Activated CD4-positive, alpha-beta T cell treated with anti-CD3 and anti-CD28 coated beads, Interleukin-2, amount 50 U/mL, for 48 hours (primary cell): ENCODE measurements around the gene DAD1.

Experiments
- DNase-seq, 2 experiments: peaks; one replicate each; pipeline ENCODE4 v3.0.0-alpha.2; 2020

The DAD1 gene

GRCh38 chr14:22566266-22566665, 22.8 kb downstream of the DAD1 start:
- DNase-seq, result peak in 1 of 2 experiments; percentile 35

DNA sequence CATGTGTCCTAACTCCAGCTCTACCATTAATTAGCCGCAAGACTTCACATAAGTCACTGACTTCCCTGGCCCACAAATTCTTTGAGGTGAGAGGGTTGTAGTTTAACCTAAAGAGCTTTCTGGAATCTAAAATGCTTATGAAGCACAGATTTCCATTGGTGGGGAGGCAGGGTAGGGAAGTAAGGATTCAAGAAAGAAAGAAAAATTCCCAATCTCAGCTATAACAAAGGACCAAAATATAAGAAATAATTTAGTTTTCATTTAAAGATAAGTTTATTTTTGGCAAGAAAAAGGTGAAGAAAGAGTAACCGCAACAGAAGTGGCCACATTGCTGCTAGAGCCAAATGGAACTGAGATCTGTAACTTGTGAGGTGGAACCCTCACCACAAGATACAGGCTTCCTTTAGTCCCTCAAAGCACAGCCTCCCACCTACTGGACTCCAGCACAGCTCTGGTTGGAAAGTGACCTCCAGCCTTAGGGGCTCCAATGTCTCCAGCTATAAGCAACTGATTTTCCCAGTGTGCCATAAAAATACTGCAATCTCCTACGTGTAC, 23.6 kb downstream of the DAD1 start:
- DNase-seq, result no peak

- DNase-seq, result no peak
Measured at GRCh38 chr14:22564463-22564862, 24.6 kb downstream of the DAD1 start.

DNA sequence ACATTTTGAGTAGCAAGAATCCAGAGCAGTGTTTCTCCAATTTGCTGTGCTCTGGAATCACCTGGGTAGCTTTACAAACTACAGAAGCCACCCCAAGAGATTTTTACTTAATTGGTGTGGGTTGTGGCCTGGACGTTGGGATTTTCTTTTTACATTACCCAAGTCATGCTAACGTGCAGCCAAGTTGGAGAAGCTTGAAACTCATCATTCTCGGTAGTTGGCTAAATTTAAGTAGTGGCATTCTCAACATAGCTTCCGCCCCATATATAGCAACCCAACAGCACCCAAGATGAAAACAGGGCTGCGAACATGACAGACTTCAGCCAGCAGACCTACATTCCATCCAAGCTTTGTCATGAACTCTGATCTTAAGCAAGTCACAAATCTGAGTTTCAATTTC, 25.0 kb downstream of the DAD1 start:
- DNase-seq, result no peak

- peak; percentile 65 to 77 for DNase-seq
Measured at GRCh38 chr14:22561661-22562579, 27.1 kb downstream of the DAD1 start.

GRCh38 chr14:22561366-22561660, 27.7 kb downstream of the DAD1 start:
- DNase-seq, result no peak

GRCh38 chr14:22560662-22561365, 28.2 kb downstream of the DAD1 start:
- peak; percentile 55 to 66 for DNase-seq

DNA sequence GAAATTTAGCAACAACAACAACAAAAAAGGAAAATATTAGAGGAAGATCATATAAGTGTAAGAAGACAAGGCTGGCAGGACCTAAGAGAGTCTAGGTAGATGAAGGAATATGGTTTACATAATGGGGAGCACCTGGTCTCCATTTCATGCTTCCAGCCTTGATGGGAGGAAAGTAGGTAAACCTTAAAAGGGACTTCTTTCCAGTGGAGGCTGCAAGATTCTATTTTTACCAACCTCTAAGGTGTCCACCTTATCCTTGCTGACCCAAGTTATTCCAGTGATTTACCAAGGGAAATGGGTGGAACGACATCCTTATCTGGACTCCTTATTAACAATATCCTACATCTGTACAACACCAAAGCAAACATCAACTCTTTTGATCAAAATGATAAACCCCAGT, 30.0 kb downstream of the DAD1 start:
- DNase-seq, result no peak

DNA sequence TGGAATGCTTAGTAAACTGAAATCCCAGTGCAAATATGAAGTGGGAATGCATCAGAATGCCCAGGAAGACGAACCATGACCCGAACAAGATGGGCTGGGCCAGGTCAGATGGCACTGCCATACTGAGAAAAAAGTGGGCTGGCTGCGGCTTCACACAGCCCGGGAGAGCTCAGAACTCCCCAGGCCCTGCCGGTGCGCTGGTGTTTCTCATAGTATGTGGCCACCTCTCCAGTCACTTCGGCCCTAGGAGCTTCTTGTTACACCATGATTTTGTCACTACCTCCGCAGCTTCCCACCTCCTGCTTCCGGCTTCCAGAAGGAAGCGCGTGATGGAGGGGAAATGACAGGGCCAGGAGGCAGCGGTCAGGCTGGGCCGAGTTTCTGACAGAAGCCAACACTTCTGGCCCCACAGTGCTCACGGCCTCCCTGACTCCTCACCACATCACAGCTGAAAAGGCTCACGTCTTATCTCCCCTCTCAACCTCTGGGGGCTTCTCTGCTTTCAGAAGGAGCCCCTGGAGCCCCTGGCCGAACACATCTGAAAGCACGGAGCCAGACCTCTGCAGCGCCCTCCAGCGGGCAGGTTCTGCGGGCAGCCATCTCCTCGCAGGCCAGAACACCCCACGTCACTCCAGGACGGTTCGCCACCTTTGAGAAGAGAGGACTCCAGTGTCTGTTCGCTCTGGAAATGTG, 30.7 kb downstream of the DAD1 start:
- peak; percentile 79 to 83 for DNase-seq

GRCh38 chr14:22557846-22558220, 31.2 kb downstream of the DAD1 start:
- DNase-seq, result peak in 1 of 2 experiments; percentile 17

DNA sequence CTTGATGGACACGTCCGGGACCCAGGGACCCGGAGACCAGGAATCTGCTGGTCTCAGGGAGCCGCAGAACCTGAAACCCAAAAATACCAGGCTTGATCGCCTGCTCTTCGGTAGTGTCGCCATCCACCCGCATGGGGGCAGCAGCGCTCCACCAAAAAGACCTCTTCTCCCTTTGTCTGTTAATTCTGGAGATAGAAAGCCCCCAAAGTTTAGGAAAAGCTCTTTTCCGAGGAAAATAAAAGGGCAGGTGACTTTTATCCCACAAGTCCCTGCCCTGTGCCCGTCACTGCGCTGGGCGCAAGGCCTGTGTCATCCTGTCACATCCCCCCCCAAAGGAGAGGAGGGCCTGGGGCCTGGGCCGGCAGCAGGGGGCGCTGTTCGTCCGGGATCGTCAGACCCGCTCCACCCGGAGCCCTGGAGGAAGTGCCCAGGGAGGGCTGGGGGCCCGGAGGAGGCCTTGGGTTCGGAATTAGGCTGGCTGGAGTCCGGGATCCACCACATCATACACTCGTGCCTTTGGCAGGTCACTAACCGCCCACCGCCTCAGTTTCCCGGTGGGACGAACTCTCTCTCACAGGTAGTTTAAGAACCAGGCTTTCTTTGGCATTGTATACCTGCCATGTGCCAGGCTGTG, 31.9 kb downstream of the DAD1 start:
- peak; percentile 95 to 96 for DNase-seq

DNA sequence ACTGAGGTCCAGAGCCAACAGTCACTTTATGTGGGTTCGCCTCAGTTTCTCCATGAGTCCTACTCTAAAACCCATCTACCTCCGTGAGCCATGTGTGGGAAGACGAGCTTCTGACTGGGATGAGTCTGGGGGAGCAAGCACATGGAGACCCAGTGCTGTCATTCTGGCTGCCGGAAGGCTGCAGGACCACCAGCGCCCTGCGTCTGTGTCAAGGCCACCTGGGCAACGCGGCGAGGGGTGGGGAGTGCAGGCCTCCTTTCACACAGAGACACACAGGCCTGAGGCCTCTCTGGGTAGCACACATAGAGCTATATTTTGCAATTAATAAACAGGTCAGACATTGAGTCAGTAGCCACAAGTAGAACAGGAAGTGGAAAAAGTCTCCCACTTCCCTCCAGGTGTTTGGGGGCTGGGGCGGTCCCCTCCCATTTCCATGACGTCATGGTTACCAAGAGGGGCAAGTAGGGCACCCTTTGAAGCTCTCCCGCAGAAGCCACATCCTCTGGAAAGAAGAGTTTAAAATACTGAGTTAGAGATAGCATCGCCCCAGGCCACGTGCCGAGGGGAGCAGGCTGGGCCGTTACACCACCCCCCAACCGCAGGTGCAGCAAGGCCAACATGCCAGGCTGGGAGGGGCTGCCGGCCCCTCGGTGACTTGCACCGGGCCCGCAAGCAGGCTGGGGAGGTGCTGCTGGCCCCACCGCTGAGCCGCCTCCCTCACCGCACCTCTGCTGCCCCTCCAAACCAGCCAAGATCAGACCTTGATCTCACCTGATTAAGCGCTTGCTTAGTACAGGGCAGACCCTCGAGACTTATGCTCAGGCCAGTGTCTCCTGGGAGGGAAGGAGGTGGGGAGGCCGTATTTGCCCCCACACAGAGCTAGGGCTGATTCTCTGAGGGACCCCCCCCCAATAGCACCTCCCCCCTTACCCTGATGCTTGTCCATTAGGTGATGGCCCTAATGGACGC, 32.7 kb downstream of the DAD1 start:
- peak; percentile 94 to 97 for DNase-seq

- DNase-seq, result peak; percentile 76 to 85
Measured at GRCh38 chr14:22555384-22556011, 33.5 kb downstream of the DAD1 start.

DNA sequence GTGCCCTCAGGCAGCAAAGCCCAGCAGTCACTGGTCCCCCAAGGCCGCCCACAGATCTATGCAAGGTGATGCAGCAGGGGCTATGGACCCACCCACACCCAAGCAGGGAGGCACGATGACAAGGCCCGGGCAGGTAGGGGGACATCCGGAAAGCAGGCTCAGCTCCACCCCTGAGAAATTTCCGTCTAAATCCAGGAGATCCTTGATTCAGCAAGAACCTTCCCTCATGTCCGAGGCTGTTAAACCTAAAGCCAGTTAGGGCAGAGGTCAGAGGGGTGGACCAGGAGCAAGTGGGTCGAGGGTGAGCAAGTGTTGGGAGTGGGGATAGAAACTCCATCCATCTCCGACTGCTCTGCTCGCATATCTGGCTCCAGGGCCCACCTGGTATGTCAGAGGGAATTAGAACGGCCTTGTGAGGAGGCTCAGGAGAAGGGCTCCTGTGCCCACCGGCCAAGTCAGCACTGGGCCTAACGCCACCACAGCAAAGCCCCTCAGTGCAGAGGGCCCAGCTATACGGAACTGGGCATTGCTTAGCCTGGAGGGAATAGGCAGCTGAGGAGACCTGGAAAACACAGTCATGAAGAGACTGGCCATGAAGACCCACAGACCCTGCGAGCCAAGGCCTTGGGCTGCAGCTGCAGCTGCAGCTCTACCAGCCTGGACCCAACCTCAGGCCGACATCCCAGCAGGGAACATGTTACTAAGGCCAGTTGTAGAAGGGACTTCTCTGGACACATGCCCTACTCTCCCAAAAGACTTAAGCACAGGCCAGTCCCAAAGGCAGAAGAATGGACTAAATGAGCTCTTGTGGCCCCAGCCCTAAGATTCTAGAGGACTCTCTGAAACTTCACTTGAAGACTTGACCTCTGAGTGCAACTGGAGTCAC, 34.3 kb downstream of the DAD1 start:
- peak in 1 of 2 experiments; percentile 62 for DNase-seq

- peak in 1 of 2 experiments; percentile 51 for DNase-seq
Measured at GRCh38 chr14:22553861-22554497, 35.0 kb downstream of the DAD1 start.

- DNase-seq, result peak in 1 of 2 experiments; percentile 30
Measured at GRCh38 chr14:22553445-22553844, 35.6 kb downstream of the DAD1 start.

- no peak for DNase-seq
Measured at GRCh38 chr14:22552827-22553076, 36.3 kb downstream of the DAD1 start.

GRCh38 chr14:22552001-22552826, 36.8 kb downstream of the DAD1 start:
- DNase-seq, result peak; percentile 29 to 46

- peak; percentile 23 to 39 for DNase-seq
Measured at GRCh38 chr14:22551605-22551997, 37.4 kb downstream of the DAD1 start.
